GM23338 (cell line): ENCODE measurements around the gene CRY1. TPM values are rescaled to one million over a fixed set of nuclear protein-coding genes. Genes with fewer than 3 reads are reported as not detected.

Experiments
- ATAC-seq: fragments of 200-7000 bp; cut with Tn5 transposase; 3 replicates; pipeline ENCODE4 v1.9.1; 2020
- DNase-seq: peaks from one replicate; pipeline ENCODE4 v3.0.0-alpha.2; 2015; ENCODE audit warnings: low spot score
- H2AFZ ChIP-seq: fragments of 200-600 bp; sonication (generic); 2 replicates; pipeline ENCODE4 v1.8.0; 2016; ENCODE audit warnings: antibody characterized with exemption, mild to moderate bottlenecking, moderate library complexity
- H3F3A ChIP-seq: fragments of 200-600 bp; sonication (generic); replicated peaks from 2 replicates; pipeline ENCODE4 v1.8.0; 2017; ENCODE audit warnings: antibody characterized with exemption, mixed run types, low read depth
- H3K27ac ChIP-seq: fragments of 200-600 bp; sonication (generic); 2 replicates; pipeline ENCODE4 v1.6.1; 2016; ENCODE audit warnings: low read depth
- H3K27me3 ChIP-seq: fragments of 200-600 bp; sonication (generic); 2 replicates; pipeline ENCODE4 v1.8.0; 2016; ENCODE audit warnings: mild to moderate bottlenecking, mixed run types, moderate library complexity; ENCODE audit not compliant: insufficient read depth
- H3K36me3 ChIP-seq: fragments of 200-600 bp; sonication (generic); 2 replicates; pipeline ENCODE4 v1.8.0; 2016; ENCODE audit warnings: mild to moderate bottlenecking; ENCODE audit not compliant: insufficient read depth
- H3K4me1 ChIP-seq: fragments of 200-600 bp; sonication (generic); 2 replicates; pipeline ENCODE4 v1.8.0; 2016; ENCODE audit warnings: mild to moderate bottlenecking, moderate library complexity; ENCODE audit not compliant: insufficient read depth
- H3K4me2 ChIP-seq: fragments of 200-600 bp; sonication (generic); 2 replicates; pipeline ENCODE4 v1.7.1; 2017; ENCODE audit warnings: mixed run types
- H3K4me3 ChIP-seq: fragments of 200-600 bp; sonication (generic); 2 replicates; pipeline ENCODE4 v1.6.1; 2016; ENCODE audit warnings: mixed run types
- H3K79me2 ChIP-seq: fragments of 200-600 bp; sonication (generic); replicated peaks from 2 replicates; pipeline ENCODE4 v1.8.0; 2017; ENCODE audit warnings: mild to moderate bottlenecking; ENCODE audit not compliant: insufficient read depth
- H3K9me2 ChIP-seq: fragments of 200-600 bp; sonication (generic); 2 replicates; pipeline ENCODE4 v1.8.0; 2017; ENCODE audit not compliant: insufficient read depth
- H4K20me1 ChIP-seq: fragments of 200-600 bp; sonication (generic); replicated peaks from 2 replicates; pipeline ENCODE4 v1.8.0; 2017; ENCODE audit warnings: mild to moderate bottlenecking; ENCODE audit not compliant: insufficient read depth
- H3K27ac Mint-ChIP-seq: 2 replicates; pipeline ENCODE4 v1.8.0; 2020; ENCODE audit warnings: inconsistent platforms, mild to moderate bottlenecking, moderate library complexity, mixed read lengths
- H3K27me3 Mint-ChIP-seq: 3 replicates; pipeline ENCODE4 v1.8.0; 2022; ENCODE audit warnings: low read depth, mild to moderate bottlenecking, moderate library complexity, mixed read lengths, inconsistent platforms; ENCODE audit not compliant: insufficient read depth, poor library complexity
- H3K36me3 Mint-ChIP-seq: 3 replicates; pipeline ENCODE4 v1.8.0; 2021; ENCODE audit warnings: low read depth, mild to moderate bottlenecking, inconsistent platforms, moderate library complexity, mixed read lengths
- H3K4me1 Mint-ChIP-seq: 3 replicates; pipeline ENCODE4 v1.8.0; 2020; ENCODE audit warnings: mild to moderate bottlenecking, inconsistent platforms, mixed read lengths
- H3K4me3 Mint-ChIP-seq: 3 replicates; pipeline ENCODE4 v1.8.0; 2021; ENCODE audit warnings: moderate library complexity, mild to moderate bottlenecking, inconsistent platforms, mixed read lengths
- H3K9me3 Mint-ChIP-seq: 3 replicates; pipeline ENCODE4 v1.8.0; 2020; ENCODE audit warnings: moderate library complexity, mild to moderate bottlenecking, inconsistent platforms, mixed read lengths
- CREB1 ChIP-seq: fragments of 250-450 bp; sonication (Bioruptor Pico); IDR thresholded peaks from 2 replicates; pipeline ENCODE4 v1.5.0; 2020; ENCODE audit warnings: low read depth, mild to moderate bottlenecking, moderate library complexity
- EZH2 ChIP-seq: fragments of 200-600 bp; sonication (generic); IDR thresholded peaks from one replicate; pipeline ENCODE4 v1.8.0; 2017; ENCODE audit warnings: antibody characterized with exemption, mild to moderate bottlenecking, low read depth; ENCODE audit not compliant: unreplicated experiment
- JUNB ChIP-seq: IDR thresholded peaks from one replicate; pipeline ENCODE4 v1.6.1; 2016; ENCODE audit warnings: antibody characterized with exemption; ENCODE audit not compliant: unreplicated experiment
- NANOG ChIP-seq: IDR thresholded peaks from 2 replicates; pipeline ENCODE4 v1.6.1; 2016; ENCODE audit warnings: antibody characterized with exemption, borderline replicate concordance
- POLR2AphosphoS5 ChIP-seq: IDR thresholded peaks from 2 replicates; pipeline ENCODE4 v1.6.1; 2016; ENCODE audit warnings: antibody characterized with exemption, low read depth
- REST ChIP-seq: IDR thresholded peaks from one replicate; pipeline ENCODE4 v1.6.1; 2018; ENCODE audit warnings: antibody characterized with exemption; ENCODE audit not compliant: unreplicated experiment
- STAT1 ChIP-seq: IDR thresholded peaks from one replicate; pipeline ENCODE4 v1.6.1; 2016; ENCODE audit warnings: antibody characterized with exemption; ENCODE audit not compliant: unreplicated experiment
- ZNF114 ChIP-seq: fragments of 250-450 bp; sonication (Bioruptor Pico); IDR thresholded peaks from 2 replicates; pipeline ENCODE4 v1.5.0; 2020; ENCODE audit warnings: mild to moderate bottlenecking, moderate library complexity
- polyA plus RNA-seq: library from polyadenylated mRNA; unstranded; fragments of >200 nt; fragmentation: Nextera tagmentation; extraction: Ambion mirVana; gene quantifications from 2 replicates; pipeline ENCODE4 v1.2.1, GENCODE V29; 2016
- total RNA-seq: library from RNA; depleted of rRNA; stranded (reverse); fragments of >200 nt; shearing (Covaris generic); gene quantifications from 2 replicates; pipeline ENCODE4 v1.2.3, GENCODE V29; 2014
- TF ChIP-seq, protein P1 (sequence below): fragments of 250-450 bp; sonication (Bioruptor Pico); IDR thresholded peaks from 2 replicates; pipeline ENCODE4 v1.5.0; 2020; ENCODE audit warnings: mild to moderate bottlenecking, moderate library complexity

CRY1 gene
- total and polyA plus RNA-seq, 2 experiments from 2014 or later = 27.7 to 28.2 TPM

DNA sequence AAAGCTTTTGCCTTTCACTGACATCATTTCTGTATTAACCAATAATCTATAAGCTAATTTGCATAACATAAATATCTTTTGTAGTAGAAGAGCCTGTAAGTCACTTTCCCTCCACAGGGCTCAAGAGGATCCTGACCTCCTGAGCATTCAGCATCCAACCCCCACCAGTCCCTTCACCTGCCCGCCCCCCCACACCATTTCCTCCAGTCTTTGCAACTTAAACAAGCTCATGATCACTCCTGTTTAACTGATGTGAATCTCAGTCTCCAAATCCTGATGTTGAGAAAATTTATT is 12.0 kb upstream of the CRY1 start (continued):
- TF ChIP-seq REST (no peak), CREB1 (no peak), NANOG (no peak), EZH2 (no peak), JUNB (no peak), STAT1 (no peak)
- TF ChIP-seq, protein P1, sequence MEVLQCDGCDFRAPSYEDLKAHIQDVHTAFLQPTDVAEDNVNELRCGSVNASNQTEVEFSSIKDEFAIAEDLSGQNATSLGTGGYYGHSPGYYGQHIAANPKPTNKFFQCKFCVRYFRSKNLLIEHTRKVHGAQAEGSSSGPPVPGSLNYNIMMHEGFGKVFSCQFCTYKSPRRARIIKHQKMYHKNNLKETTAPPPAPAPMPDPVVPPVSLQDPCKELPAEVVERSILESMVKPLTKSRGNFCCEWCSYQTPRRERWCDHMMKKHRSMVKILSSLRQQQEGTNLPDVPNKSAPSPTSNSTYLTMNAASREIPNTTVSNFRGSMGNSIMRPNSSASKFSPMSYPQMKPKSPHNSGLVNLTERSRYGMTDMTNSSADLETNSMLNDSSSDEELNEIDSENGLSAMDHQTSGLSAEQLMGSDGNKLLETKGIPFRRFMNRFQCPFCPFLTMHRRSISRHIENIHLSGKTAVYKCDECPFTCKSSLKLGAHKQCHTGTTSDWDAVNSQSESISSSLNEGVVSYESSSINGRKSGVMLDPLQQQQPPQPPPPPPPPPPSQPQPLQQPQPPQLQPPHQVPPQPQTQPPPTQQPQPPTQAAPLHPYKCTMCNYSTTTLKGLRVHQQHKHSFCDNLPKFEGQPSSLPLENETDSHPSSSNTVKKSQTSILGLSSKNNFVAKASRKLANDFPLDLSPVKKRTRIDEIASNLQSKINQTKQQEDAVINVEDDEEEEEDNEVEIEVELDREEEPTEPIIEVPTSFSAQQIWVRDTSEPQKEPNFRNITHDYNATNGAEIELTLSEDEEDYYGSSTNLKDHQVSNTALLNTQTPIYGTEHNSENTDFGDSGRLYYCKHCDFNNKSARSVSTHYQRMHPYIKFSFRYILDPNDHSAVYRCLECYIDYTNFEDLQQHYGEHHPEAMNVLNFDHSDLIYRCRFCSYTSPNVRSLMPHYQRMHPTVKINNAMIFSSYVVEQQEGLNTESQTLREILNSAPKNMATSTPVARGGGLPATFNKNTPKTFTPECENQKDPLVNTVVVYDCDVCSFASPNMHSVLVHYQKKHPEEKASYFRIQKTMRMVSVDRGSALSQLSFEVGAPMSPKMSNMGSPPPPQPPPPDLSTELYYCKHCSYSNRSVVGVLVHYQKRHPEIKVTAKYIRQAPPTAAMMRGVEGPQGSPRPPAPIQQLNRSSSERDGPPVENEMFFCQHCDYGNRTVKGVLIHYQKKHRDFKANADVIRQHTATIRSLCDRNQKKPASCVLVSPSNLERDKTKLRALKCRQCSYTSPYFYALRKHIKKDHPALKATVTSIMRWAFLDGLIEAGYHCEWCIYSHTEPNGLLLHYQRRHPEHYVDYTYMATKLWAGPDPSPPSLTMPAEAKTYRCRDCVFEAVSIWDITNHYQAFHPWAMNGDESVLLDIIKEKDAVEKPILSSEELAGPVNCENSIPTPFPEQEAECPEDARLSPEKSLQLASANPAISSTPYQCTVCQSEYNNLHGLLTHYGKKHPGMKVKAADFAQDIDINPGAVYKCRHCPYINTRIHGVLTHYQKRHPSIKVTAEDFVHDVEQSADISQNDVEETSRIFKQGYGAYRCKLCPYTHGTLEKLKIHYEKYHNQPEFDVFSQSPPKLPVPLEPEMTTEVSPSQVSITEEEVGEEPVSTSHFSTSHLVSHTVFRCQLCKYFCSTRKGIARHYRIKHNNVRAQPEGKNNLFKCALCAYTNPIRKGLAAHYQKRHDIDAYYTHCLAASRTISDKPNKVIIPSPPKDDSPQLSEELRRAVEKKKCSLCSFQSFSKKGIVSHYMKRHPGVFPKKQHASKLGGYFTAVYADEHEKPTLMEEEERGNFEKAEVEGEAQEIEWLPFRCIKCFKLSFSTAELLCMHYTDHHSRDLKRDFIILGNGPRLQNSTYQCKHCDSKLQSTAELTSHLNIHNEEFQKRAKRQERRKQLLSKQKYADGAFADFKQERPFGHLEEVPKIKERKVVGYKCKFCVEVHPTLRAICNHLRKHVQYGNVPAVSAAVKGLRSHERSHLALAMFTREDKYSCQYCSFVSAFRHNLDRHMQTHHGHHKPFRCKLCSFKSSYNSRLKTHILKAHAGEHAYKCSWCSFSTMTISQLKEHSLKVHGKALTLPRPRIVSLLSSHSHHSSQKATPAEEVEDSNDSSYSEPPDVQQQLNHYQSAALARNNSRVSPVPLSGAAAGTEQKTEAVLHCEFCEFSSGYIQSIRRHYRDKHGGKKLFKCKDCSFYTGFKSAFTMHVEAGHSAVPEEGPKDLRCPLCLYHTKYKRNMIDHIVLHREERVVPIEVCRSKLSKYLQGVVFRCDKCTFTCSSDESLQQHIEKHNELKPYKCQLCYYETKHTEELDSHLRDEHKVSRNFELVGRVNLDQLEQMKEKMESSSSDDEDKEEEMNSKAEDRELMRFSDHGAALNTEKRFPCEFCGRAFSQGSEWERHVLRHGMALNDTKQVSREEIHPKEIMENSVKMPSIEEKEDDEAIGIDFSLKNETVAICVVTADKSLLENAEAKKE = no peak

- Mint-ChIP-seq H3K27me3 (no peaks in the 10 kb centered on the region), H3K9me3 (no peaks in the 10 kb centered on the region), H3K4me1 (peaks cover 26% of the 10 kb centered on the region), H3K36me3 (no peaks in the 10 kb centered on the region), H3K4me3 (no peak overlapping the region; the same call in 2 of the 3 replicates), H3K27ac (no peak overlapping the region)
- DNase-seq (no peak), ATAC-seq (no peak)
- no peaks in the 10 kb centered on the region for H3K27me3 ChIP-seq
- no peaks in the 10 kb centered on the region for H3K36me3 ChIP-seq
- H4K20me1 ChIP-seq = no peaks in the 10 kb centered on the region
- H3K4me1 ChIP-seq = no peaks in the 10 kb centered on the region
- H3K4me2 ChIP-seq = no peak overlapping the region
- H3K27ac ChIP-seq = no peak overlapping the region
- no peaks in the 10 kb centered on the region for H3K9me2 ChIP-seq
- TF ChIP-seq POLR2AphosphoS5 = no peak
- TF ChIP-seq ZNF114 (CRISPR knock-in tag) = no peak
- TF ChIP-seq REST = no peak
- no peak overlapping the region for H2AFZ ChIP-seq
- no peaks in the 10 kb centered on the region for H3F3A ChIP-seq
- no peak overlapping the region for H3K4me3 ChIP-seq
- H3K79me2 ChIP-seq = no peaks in the 10 kb centered on the region
These were observed 10.2 kb upstream of the CRY1 start for GRCh38 chr12:107103516-107103915.
